ENCODE measurements around the gene FSTL4.

- TF ChIP-seq CTCF (conservative IDR thresholded peaks at IDR 0.05; ENCODE audit: low read depth, low read length) (no peak), CEBPB (IDR thresholded peaks at IDR 0.05; ENCODE audit: low read depth, low read length) (no peak), BHLHE40 (IDR thresholded peaks at IDR 0.05; ENCODE audit: low read depth, low read length) (no peak), POLR2A (IDR thresholded peaks at IDR 0.05; ENCODE audit: low read depth, low read length) (no peak), SMC3 (IDR thresholded peaks at IDR 0.05; ENCODE audit: low read depth, low read length) (no peak), MXI1 (IDR thresholded peaks at IDR 0.05; ENCODE audit: borderline replicate concordance, low read depth, low read length) (no peak), USF2 (IDR thresholded peaks at IDR 0.05; ENCODE audit: low read depth, low read length) (no peak), MAFK (IDR thresholded peaks at IDR 0.05; ENCODE audit: low read depth, low read length) (no peak), FOS (IDR thresholded peaks at IDR 0.05; ENCODE audit: low read depth, low read length) (no peak), RFX5 (IDR thresholded peaks at IDR 0.05; ENCODE audit: low read depth, low read length) (no peak)
These were observed 144.4 kb downstream of the FSTL4 start for GRCh38 chr5:133467826-133468463.

Data from IMR-90 (cell line).